Immature natural killer cell (primary cell): ENCODE results near the gene ITGA2B. TPM values are rescaled to one million over a fixed set of nuclear protein-coding genes. Genes with fewer than 3 reads are reported as not detected.
"Not testable (repeated sequence)": the region's sequence is repeated elsewhere in the genome, so short reads cannot be mapped to it uniquely, and the experiment has no call there.

Source experiments
- DNase-seq, 3 donors: peaks; one replicate each; pipeline ENCODE4 v3.0.0; 2022; ENCODE audit warnings: mixed read lengths in 1 of 3
- H3K27ac Mint-ChIP-seq, 6 donors: one replicate each; pipeline ENCODE4 v1.8.0; 2020; ENCODE audit warnings: mixed read lengths in 6 of 6, mild to moderate bottlenecking in 5 of 6, inconsistent platforms in 4 of 6, moderate library complexity in 3 of 6
- H3K27me3 Mint-ChIP-seq, 3 donors: one replicate each; pipeline ENCODE4 v1.8.0; 2020 to 2021; ENCODE audit warnings: low read depth in 3 of 3, mild to moderate bottlenecking in 3 of 3, mixed read lengths in 3 of 3, moderate library complexity in 3 of 3, inconsistent platforms in 1 of 3
- H3K36me3 Mint-ChIP-seq, 3 donors: one replicate each; pipeline ENCODE4 v1.8.0; 2020; ENCODE audit warnings: mixed read lengths in 3 of 3, inconsistent platforms in 2 of 3, mild to moderate bottlenecking in 2 of 3
- H3K4me1 Mint-ChIP-seq, 2 donors: one replicate each; pipeline ENCODE4 v1.8.0; 2020; ENCODE audit warnings: inconsistent platforms in 2 of 2, mild to moderate bottlenecking in 2 of 2, mixed read lengths in 2 of 2, moderate library complexity in 1 of 2
- H3K4me3 Mint-ChIP-seq, 5 donors: one replicate each; pipeline ENCODE4 v1.8.0; 2020; ENCODE audit warnings: mild to moderate bottlenecking in 5 of 5, mixed read lengths in 5 of 5, inconsistent platforms in 3 of 5, moderate library complexity in 3 of 5
- H3K9me3 Mint-ChIP-seq, 6 donors: one replicate each; pipeline ENCODE4 v1.8.0; 2020; ENCODE audit warnings: mild to moderate bottlenecking in 6 of 6, mixed read lengths in 6 of 6, inconsistent platforms in 4 of 6, moderate library complexity in 3 of 6
- polyA plus RNA-seq, 3 donors: library from polyadenylated mRNA; unstranded; fragments of 300-500 nt; fragmentation: Illumina TruSeq; gene quantifications; one replicate each; pipeline ENCODE4 v1.2.3, GENCODE V29; 2021

The ITGA2B gene
- polyA plus RNA-seq, 3 donors from 2014 or later: 1.9 to 9.3 (median 2.8) TPM

DNA sequence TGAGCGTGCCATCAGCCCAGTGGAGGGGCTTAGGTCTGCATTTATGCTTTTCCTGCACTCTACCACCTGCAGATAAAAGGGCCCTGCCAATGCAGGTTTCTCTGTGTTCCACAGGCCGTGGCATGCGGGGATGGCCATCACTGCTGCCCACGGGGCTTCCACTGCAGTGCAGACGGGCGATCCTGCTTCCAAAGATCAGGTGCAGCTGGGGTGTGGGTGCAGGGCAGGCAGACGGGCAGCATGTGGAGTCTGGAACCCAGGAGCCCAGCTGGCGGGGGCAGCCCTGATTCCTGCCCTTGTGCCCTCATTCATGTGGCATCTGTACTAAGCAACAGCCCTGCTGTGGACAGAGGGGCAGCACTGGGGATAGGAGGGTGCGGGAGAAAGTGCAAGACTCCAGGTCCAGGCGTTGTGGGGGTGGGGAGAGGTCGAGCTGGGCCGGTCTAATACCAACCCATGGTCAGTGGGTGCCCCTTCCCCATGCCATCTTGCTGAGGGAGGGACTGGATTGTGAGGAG, 39.8 kb downstream of the ITGA2B start:
- Mint-ChIP-seq H3K4me1 (peaks cover 28 to 34% of the 10 kb centered on the region in 2 donors), H3K27ac (no peak overlapping the region), H3K4me3 (no peak overlapping the region), H3K9me3 (no peaks in the 10 kb centered on the region), H3K27me3 (peaks cover 0 to 4% (median 4%) of the 10 kb centered on the region in 3 donors), H3K36me3 (no peaks in the 10 kb centered on the region)
- DNase-seq: no peak

GRCh38 chr17:44348988-44349364, 40.5 kb downstream of the ITGA2B start:
- H3K27me3 Mint-ChIP-seq: peaks cover 0 to 4% (median 4%) of the 10 kb centered on the region in 3 donors
- H3K27ac Mint-ChIP-seq: peak overlapping the region in 1 of 6 donors; percentile 18
- H3K4me1 Mint-ChIP-seq: peaks cover 29 to 37% of the 10 kb centered on the region in 2 donors
- peak overlapping the region in 1 of 5 donors; percentile 41 for H3K4me3 Mint-ChIP-seq
- H3K36me3 Mint-ChIP-seq: no peaks in the 10 kb centered on the region
- DNase-seq: no peak
- no peaks in the 10 kb centered on the region for H3K9me3 Mint-ChIP-seq

GRCh38 chr17:44348234-44348987, 41.0 kb downstream of the ITGA2B start:
- Mint-ChIP-seq H3K4me1 (peaks cover 29 to 37% of the 10 kb centered on the region in 2 donors), H3K9me3 (no peaks in the 10 kb centered on the region), H3K36me3 (no peaks in the 10 kb centered on the region), H3K27ac (peak overlapping the region in 2 of 6 donors; percentile 18 to 66), H3K4me3 (peak overlapping the region in 2 of 5 donors; percentile 27 to 41), H3K27me3 (peaks cover 0 to 6% (median 5%) of the 10 kb centered on the region in 3 donors)
- peak in 2 of 3 donors; percentile 32 to 41 for DNase-seq

DNA sequence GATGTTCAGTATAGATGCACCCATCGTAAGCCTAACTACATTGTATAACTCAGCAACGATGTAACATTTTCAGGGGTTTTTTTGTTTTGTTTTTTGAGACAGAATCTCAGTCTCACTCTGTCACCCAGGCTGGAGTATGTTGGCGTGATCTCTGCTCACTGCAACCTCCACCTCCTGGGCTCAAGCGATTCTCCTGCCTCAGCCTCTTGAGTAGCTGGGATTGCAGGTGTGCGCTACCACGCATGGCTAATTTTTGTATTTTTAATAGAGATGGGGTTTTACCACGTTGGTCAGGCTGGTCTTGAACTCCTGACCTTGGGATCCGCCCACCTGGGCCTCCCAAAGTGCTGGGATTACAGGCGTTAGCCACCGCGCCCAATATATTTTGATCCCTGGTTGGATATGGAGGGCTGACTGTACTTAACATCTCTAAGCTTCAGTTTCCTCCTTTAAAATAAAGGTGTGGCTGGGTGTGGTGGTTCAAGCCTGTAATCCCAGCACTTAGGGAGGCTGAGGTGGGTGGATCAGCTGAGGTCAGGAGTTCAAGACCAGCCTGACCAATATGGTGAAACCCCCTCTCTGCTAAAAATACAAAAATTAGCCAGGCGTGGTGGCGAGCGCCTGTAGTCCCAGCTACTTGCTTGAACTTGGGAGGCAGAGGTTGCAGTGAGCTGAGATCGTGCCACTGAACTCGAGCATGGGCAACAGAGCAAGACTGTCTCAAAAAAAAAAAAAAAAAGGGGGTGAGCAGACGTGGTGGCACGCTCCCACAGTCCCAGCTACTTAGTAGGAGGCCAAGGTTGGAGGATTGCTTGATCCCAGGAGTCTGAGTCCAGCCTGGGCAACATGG, 42.0 kb downstream of the ITGA2B start:
- H3K4me3 Mint-ChIP-seq, H3K27me3 Mint-ChIP-seq, DNase-seq, H3K36me3 Mint-ChIP-seq, H3K9me3 Mint-ChIP-seq: not testable (repeated sequence)
- Mint-ChIP-seq H3K4me1 (peaks cover 29 to 33% of the 10 kb centered on the region in 2 donors), H3K27ac (peak overlapping the region in 1 of 6 donors; percentile 17)

- no peaks in the 10 kb centered on the region for H3K36me3 Mint-ChIP-seq
- H3K27me3 Mint-ChIP-seq: peaks cover 2 to 7% (median 6%) of the 10 kb centered on the region in 3 donors
- peaks cover 29 to 33% of the 10 kb centered on the region in 2 donors for H3K4me1 Mint-ChIP-seq
- H3K9me3 Mint-ChIP-seq: no peaks in the 10 kb centered on the region
- peak overlapping the region in 4 of 6 donors; percentile 49 to 84 (median 72) for H3K27ac Mint-ChIP-seq
- peak overlapping the region; percentile 89 to 96 (median 94) for H3K4me3 Mint-ChIP-seq
- DNase-seq: no peak
These were observed 43.2 kb downstream of the ITGA2B start for GRCh38 chr17:44346064-44346844.

DNA sequence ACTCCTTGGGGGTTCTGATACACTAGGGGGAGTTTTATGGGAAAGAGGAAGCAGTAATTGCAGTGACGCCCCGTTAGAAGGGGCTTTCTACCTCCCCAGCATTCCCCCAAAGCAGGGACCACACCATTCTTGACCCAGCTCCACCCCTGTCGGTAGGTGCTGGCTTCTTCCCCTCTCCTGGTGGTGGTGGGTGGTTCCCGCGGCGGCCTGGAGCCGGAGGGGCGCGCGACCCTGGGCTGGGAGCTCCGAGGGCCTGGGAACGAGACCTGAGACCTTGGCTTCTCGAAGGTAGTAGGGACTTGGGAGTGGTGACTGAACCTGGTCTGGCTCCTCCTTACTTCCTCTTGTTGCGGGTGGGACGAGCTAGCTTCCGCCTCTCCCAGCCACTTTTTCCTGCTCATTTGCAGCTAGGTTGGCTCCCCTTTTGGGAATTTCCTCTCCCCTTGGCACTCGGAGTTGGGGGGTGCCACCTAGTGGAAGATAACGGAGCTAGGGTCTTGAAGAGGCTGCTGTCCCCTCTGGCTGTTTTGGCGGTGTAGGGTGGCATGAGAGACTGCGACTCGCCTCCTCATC, 43.9 kb downstream of the ITGA2B start:
- peak overlapping the region; percentile 15 to 84 (median 71) for H3K27ac Mint-ChIP-seq
- DNase-seq: peak in 2 of 3 donors; percentile 39 to 46
- H3K36me3 Mint-ChIP-seq: no peaks in the 10 kb centered on the region
- peak overlapping the region; percentile 89 to 96 (median 94) for H3K4me3 Mint-ChIP-seq
- H3K27me3 Mint-ChIP-seq: peaks cover 2 to 9% (median 6%) of the 10 kb centered on the region in 3 donors
- peaks cover 29 to 33% of the 10 kb centered on the region in 2 donors for H3K4me1 Mint-ChIP-seq
- H3K9me3 Mint-ChIP-seq: no peaks in the 10 kb centered on the region

DNA sequence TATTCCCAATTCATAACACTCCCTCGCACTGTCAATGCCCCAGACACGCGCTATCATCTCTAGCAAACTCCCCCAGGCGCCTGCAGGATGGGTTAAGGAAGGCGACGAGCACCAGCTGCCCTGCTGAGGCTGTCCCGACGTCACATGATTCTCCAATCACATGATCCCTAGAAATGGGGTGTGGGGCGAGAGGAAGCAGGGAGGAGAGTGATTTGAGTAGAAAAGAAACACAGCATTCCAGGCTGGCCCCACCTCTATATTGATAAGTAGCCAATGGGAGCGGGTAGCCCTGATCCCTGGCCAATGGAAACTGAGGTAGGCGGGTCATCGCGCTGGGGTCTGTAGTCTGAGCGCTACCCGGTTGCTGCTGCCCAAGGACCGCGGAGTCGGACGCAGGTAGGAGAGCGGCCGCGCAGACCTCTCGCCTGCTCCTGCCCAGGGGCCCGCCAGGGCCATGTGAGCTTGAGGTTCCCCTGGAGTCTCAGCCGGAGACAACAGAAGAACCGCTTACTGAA, 44.5 kb downstream of the ITGA2B start, which contains the start of gene GRN:
Gene GRN, plus strand, starts transcription at position 364 of the 515 bp plus-strand sequence. CDS start 3,863 bp downstream, outside the sequence.
- Mint-ChIP-seq H3K9me3 (no peaks in the 10 kb centered on the region), H3K4me1 (peaks cover 29 to 33% of the 10 kb centered on the region in 2 donors), H3K27me3 (peaks cover 2 to 9% (median 6%) of the 10 kb centered on the region in 3 donors), H3K36me3 (no peaks in the 10 kb centered on the region), H3K4me3 (peak within 1 kb of the TSS; percentile 89 to 96 (median 94)), H3K27ac (peak within 1 kb of the TSS; percentile 48 to 84 (median 75))
- DNase-seq: peak; percentile 84 to 86 (median 85)

DNA sequence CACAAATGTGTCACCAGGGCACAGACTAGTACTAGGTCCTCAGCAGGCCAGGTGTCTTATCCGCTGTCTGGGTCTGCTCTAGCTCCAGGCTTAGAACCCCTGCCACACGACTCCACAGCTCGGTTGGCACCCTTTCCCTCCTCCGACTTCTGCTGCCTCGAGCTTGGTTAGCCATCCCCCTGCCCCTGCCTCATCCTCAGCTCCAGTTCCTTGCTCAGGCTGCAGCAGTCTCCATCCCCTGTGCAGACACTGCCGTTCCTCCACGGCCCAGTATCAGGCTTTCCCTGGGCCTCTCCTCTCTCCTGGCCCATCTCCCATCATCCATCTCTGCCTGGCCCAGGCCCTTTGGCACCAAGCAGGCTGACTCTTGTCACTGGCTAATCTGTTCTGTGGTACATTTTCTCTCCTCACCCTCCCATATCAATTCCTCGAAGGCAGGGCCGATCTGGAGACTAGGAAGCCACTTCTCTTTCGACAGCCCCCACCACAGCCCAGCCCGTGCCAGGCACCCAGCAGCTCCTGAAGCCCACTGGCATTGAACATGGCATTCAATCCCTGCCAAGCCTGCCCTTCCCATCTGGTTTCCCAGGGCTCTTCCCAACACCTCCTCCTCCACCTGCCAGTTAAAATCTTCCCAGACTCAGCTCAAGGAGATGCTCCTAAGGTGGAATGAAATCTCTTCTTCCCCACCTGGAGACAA, 45.8 kb downstream of the ITGA2B start:
- H3K36me3 Mint-ChIP-seq: no peaks in the 10 kb centered on the region

DNA sequence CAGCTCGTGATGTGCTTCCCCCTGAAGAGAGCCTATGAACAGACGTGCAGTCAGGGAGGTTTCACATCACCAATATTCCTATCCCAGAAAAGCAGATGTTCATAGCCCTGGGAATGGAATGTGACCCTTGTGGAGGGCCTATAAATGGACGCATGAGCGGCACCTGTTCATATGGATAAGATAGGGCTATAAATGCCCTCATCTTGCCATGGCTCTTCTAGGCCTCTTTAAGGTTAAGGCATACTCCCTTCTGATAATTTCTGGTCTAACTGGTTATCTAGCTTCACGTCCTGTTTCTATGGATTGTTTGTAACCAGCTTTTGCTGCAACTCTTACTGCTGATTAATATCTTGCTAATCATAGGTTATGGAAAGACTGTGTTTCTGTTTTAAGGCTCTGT, 48.9 kb downstream of the ITGA2B start:
- H3K27ac Mint-ChIP-seq, H3K36me3 Mint-ChIP-seq, H3K9me3 Mint-ChIP-seq, H3K4me3 Mint-ChIP-seq, DNase-seq: not testable (repeated sequence)
- peaks cover 10 to 11% of the 10 kb centered on the region in 2 donors for H3K4me1 Mint-ChIP-seq
- peaks cover 4 to 17% (median 4%) of the 10 kb centered on the region in 3 donors for H3K27me3 Mint-ChIP-seq

More for the DNA sequence above, 45.8 kb downstream of the ITGA2B start:
- DNase-seq: no peak
- no peaks in the 10 kb centered on the region for H3K9me3 Mint-ChIP-seq
- H3K27me3 Mint-ChIP-seq: peaks cover 2 to 9% (median 4%) of the 10 kb centered on the region in 3 donors
- peaks cover 26 to 31% of the 10 kb centered on the region in 2 donors for H3K4me1 Mint-ChIP-seq
- H3K27ac Mint-ChIP-seq: no peak overlapping the region
- peak overlapping the region in 3 of 5 donors; percentile 10 to 96 (median 96) for H3K4me3 Mint-ChIP-seq

DNA sequence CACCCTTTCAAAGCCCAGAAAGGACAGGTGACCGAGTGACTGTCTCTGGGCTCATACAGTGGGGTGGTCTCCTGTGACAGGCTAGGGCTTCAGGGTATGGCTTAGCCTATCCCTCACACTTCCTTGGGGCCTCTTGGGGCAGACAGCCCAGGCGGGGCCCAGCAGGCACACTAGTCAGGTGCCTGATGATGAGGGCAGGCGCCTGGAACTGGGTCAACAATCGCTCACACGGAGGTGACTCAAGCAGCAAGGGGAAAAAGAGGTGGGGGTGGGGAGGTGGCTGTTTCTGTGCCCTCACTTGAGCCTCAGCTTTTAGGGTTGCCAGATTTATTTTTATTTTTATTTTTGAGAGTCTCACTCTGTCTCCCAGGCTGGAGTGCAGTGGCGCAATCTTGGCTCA, 50.7 kb downstream of the ITGA2B start:
- DNase-seq: no peak
- H3K4me3 Mint-ChIP-seq: no peak overlapping the region
- no peaks in the 10 kb centered on the region for H3K9me3 Mint-ChIP-seq
- H3K27ac Mint-ChIP-seq: no peak overlapping the region
- H3K4me1 Mint-ChIP-seq: no peaks in the 10 kb centered on the region
- H3K27me3 Mint-ChIP-seq: peaks cover 2 to 15% (median 4%) of the 10 kb centered on the region in 3 donors
- no peaks in the 10 kb centered on the region for H3K36me3 Mint-ChIP-seq

- H3K9me3 Mint-ChIP-seq: no peaks in the 10 kb centered on the region
- no peaks in the 10 kb centered on the region for H3K36me3 Mint-ChIP-seq
- peaks cover 2 to 4% of the 10 kb centered on the region in 2 donors for H3K4me1 Mint-ChIP-seq
- H3K27ac Mint-ChIP-seq: no peak overlapping the region
- no peak for DNase-seq
- H3K27me3 Mint-ChIP-seq: peaks cover 0 to 10% (median 2%) of the 10 kb centered on the region in 3 donors
- H3K4me3 Mint-ChIP-seq: no peak overlapping the region
These were observed 53.5 kb downstream of the ITGA2B start for GRCh38 chr17:44335968-44336367.

DNA sequence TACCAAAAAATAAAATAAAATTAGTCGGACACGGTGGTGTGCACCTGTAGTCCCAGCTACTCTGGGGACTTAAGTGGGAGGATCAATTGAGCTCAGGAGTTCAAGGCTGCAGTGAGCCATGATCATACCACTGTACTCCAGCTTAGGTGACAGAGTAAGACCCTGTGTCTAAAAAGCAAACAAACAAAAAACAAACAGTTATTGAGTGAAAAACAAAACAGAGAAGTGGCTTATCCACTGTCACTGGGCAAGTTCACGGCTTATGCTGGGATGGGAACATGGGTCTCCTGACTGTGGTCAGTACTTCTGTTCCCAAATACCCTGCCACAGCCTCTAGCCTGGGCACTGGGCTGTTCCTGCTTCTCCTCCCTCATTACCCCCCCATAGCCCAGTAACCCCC, 53.9 kb downstream of the ITGA2B start:
- H3K9me3 Mint-ChIP-seq: no peaks in the 10 kb centered on the region
- no peak overlapping the region for H3K4me3 Mint-ChIP-seq
- peaks cover 2 to 5% of the 10 kb centered on the region in 2 donors for H3K4me1 Mint-ChIP-seq
- no peaks in the 10 kb centered on the region for H3K36me3 Mint-ChIP-seq
- peaks cover 0 to 10% (median 2%) of the 10 kb centered on the region in 3 donors for H3K27me3 Mint-ChIP-seq
- no peak for DNase-seq
- no peak overlapping the region for H3K27ac Mint-ChIP-seq
